ENCODE results near the gene EHD4.

EHD4 gene

GRCh38 chr15:41881920-41882688 lies 90.3 kb downstream of the EHD4 start:
- DNase-seq (ENCODE audit: low spot score) (no peak), FAIRE-seq (no peak)

- no peak for DNase-seq (ENCODE audit: low spot score)
- FAIRE-seq = no peak
These were observed 90.8 kb downstream of the EHD4 start for GRCh38 chr15:41881550-41881919.

- DNase-seq (ENCODE audit: low spot score) = no peak
- FAIRE-seq = no peak
These were observed 91.3 kb downstream of the EHD4 start for GRCh38 chr15:41881086-41881485.

GRCh38 chr15:41880156-41880877 lies 92.0 kb downstream of the EHD4 start:
- DNase-seq (ENCODE audit: low spot score) (no peak), FAIRE-seq (no peak)

GRCh38 chr15:41879321-41879845 lies 93.0 kb downstream of the EHD4 start:
- no peak for FAIRE-seq
- no peak for DNase-seq (ENCODE audit: low spot score)

GRCh38 chr15:41878355-41878699 lies 94.0 kb downstream of the EHD4 start:
- DNase-seq (ENCODE audit: low spot score) = no peak
- FAIRE-seq = no peak

GRCh38 chr15:41877631-41878354 lies 94.6 kb downstream of the EHD4 start:
- FAIRE-seq = no peak
- DNase-seq (ENCODE audit: low spot score) = no peak

- DNase-seq (ENCODE audit: low spot score) = no peak
- no peak for FAIRE-seq
These were observed 95.7 kb downstream of the EHD4 start for GRCh38 chr15:41876689-41877088.

- FAIRE-seq (no peak), DNase-seq (ENCODE audit: low spot score) (no peak)
These were observed 96.3 kb downstream of the EHD4 start for GRCh38 chr15:41876007-41876406.

- DNase-seq (ENCODE audit: low spot score) = no peak
- no peak for FAIRE-seq
These were observed 97.6 kb downstream of the EHD4 start for GRCh38 chr15:41874736-41875135.

GRCh38 chr15:41873711-41874110 lies 98.6 kb downstream of the EHD4 start:
- FAIRE-seq = no peak
- no peak for DNase-seq (ENCODE audit: low spot score)

- FAIRE-seq = no peak
- no peak for DNase-seq (ENCODE audit: low spot score)
These were observed 100.1 kb downstream of the EHD4 start for GRCh38 chr15:41872166-41872747.

GRCh38 chr15:41871175-41871905 lies 101.0 kb downstream of the EHD4 start:
- FAIRE-seq (no peak), DNase-seq (ENCODE audit: low spot score) (no peak)

GRCh38 chr15:41870689-41871081 lies 101.7 kb downstream of the EHD4 start:
- FAIRE-seq (no peak), DNase-seq (ENCODE audit: low spot score) (no peak)

GRCh38 chr15:41869770-41870688 lies 102.3 kb downstream of the EHD4 start:
- no peak for FAIRE-seq
- no peak for DNase-seq (ENCODE audit: low spot score)

- FAIRE-seq (no peak), DNase-seq (ENCODE audit: low spot score) (no peak)
These were observed 104.0 kb downstream of the EHD4 start for GRCh38 chr15:41868321-41868720.

GRCh38 chr15:41866872-41867579 lies 105.3 kb downstream of the EHD4 start:
- FAIRE-seq = no peak
- no peak for DNase-seq (ENCODE audit: low spot score)

- DNase-seq (ENCODE audit: low spot score) (no peak), FAIRE-seq (no peak)
These were observed 106.1 kb downstream of the EHD4 start for GRCh38 chr15:41866263-41866703.

GRCh38 chr15:41865490-41866055 lies 106.8 kb downstream of the EHD4 start:
- no peak for DNase-seq (ENCODE audit: low spot score)
- FAIRE-seq = no peak
